GDM1 (cell line): ENCODE results near the gene SBF2.

Experiments used
- DNase-seq: peaks from one replicate; lab custom pipeline; 2025; lab: John Stamatoyannopoulos, UW

Gene SBF2

GRCh38 chr11:9851366-9851765, 442.7 kb downstream of the SBF2 start:
- DNase-seq, result no peak

DNA sequence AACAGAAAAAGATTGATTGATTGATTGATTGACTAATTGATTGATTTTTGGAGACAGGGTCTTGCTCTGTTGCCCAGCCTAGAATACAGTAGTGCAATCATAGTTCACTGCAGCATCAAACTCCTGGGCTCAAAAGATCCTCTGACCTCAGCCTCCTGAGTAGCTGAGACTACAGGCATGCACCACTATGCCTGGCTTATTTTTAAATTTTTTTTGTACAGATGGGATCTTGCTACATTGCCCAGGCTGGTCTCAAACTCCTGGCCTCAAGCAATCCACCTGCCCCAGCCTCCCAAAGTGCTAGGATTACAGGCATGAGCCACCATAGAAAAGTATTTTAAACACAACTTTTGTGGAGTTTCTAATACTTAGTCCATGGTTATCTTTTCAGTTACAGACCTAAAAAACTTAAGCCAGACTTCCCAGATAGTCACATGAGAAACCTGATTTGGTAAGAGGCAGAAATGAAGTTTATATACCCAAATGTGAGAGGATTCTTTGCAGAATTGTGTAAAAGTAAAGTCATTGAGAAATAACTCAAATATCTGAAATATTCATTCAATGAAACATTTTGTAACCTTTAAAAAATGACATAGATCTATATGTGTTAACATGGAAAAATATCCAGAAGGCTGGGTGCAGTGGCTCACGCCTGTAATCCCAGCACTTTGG, 443.7 kb downstream of the SBF2 start:
- no peak for DNase-seq

DNA sequence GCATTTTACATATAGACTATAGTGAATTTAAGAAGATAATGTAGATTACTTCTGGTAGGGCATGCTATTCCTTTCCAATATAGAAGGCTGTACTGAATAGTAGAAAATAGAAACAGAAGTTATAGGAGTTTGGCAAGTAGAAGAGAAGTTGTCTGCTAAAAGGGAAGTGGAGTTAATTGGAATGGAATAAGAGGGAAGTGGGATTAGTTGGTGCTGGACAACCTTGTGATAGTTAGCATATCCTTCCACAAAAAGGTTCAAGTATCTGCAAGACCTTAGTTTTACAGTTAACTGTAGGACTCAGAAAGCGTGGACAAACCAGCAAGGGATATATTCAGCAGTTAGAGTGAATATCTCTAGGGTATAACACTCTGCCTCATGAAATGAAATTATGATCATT, 444.6 kb downstream of the SBF2 start:
- no peak for DNase-seq

DNA sequence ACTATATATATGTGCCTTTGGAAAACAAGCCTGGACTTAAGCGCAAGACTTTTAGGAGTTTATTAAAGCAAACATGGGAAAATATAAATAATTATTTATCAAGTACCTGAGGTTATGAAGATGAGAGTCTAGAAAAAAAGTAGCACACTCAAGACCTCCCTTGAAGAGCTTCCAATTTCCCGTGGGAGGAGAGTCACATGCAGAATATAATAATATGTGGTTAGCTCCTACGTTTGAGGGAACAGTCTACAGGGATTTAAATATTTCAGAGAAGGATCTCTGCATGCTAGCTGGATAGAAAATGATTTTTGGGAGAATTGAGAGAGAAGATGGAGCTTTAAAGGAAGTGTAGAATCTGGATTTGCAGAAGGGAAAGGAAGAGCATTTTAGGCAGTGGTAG, 446.4 kb downstream of the SBF2 start:
- DNase-seq, result no peak

DNA sequence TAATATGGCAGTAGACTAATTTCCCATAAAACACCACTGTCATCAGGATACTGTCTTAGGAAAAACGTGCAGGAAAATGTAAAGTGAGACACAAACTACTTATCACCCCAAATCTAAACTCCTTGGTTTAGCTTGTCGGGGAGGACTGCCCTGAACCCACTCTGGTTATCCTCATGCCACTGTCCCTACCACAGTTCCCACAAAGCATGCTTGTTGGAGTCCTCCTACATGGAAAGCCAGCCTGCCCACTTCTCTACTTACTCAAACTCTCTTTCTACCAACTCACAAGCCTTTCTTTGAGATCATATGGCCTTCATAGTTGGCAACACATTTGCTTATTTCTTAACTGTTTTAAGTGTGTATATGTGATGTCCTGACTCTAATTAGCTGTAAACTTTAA, 451.1 kb downstream of the SBF2 start:
- no peak for DNase-seq

DNA sequence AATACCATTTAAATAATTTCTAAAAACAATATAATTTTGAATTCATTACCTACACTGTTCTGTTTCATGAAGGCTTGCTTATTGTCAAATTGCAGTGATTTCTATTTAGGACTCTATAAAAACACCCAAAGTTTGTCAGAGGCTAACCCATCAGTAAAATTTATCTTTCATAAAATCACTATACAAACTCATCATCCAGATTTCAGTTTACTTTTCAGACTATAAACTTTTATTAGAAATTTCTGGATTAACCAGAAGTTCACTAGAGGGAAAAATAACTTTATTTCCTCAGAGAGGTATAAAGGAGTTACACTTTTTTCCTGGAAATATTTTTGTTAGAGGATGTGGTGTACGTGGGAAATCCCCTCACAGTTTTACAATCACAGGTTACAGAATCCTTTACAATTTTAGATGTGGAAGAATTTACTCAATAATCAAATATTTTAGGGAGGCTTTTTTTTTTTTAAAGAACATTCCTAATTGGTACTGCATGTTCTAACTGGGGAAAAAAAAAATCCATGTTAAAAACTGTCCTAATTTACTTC, 453.5 kb downstream of the SBF2 start:
- DNase-seq, result no peak

- DNase-seq, result no peak
Measured at GRCh38 chr11:9839550-9839949, 454.5 kb downstream of the SBF2 start.

DNA sequence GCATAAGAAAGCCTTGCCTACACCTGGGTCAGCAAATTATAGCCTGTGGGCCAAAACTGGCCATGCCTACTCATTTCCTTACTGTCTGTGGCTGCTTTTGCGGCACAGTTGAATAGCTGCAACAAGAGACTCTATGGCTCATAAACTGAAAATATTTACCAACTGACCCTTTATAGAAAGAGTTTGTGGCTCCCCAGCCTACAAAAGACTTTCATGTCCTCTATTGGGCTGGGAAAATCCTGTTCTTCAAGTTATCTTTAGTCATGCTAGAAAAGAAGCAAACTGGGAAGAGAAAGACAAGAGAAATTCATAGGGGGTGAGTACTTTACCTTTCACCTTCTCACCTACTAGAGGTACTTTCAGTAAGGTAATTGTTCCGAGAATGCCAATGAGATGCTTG, 455.1 kb downstream of the SBF2 start:
- no peak for DNase-seq

- DNase-seq, result no peak
Measured at GRCh38 chr11:9838229-9838628, 455.8 kb downstream of the SBF2 start.

GRCh38 chr11:9834291-9834690, 459.7 kb downstream of the SBF2 start:
- DNase-seq, result no peak

DNA sequence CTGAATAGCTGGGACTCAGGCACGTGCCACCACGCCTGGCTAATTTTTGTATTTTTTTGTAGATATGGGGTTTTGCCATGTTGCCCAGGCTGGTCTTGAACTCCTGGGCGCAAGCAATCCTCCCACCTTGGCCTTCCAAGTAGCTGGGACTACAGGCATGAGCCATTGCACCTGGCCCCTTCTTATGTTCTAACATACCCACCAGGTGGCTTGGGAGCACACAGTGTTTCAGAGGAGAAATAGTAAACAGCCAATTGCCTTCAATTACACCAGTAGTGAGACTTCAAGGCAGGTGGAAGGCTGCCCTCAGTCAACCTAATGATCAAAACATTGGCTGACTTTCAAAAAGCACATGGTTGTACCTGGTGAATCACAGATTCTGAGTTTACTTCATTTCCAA, 462.9 kb downstream of the SBF2 start:
- no peak for DNase-seq

GRCh38 chr11:9827708-9828107, 466.3 kb downstream of the SBF2 start:
- DNase-seq, result no peak

DNA sequence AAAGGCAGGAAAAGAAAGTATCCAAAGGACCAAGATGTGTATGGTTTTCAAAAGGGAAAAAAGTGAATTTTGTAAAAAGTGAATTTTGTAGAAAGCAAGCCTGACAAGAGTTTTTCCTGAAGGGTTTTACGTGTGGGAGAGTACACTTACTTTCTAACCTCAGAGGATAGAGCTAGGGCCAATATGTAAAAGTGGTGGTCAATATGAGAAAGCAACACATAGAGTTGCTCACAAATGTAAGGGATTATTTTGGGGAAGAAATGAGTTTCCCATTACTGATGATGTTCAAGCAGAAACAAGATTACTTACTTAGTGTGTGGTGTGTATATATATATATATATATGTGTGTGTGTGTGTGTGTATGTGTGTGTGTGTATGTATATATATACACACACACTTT, 467.6 kb downstream of the SBF2 start:
- DNase-seq, result no peak

DNA sequence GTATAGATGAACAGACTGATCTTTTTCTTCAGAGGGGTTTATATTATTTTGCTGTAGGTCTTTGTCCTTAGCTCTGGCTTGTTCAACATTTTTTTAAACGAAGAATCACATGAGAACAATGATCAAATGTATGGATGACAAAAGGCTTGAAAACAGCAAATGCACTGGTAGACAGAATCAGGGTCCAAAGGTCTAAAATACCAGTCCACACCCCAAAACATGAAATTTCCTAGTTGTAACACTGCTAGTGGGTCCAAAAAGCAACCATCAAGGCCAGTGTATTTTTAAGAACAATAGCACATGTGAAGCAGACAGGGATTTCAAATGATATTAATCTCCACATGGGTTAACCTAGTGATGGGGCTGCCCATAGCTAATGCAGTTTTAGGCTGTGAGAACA, 468.1 kb downstream of the SBF2 start:
- DNase-seq, result no peak

- no peak for DNase-seq
Measured at GRCh38 chr11:9825315-9825714, 468.7 kb downstream of the SBF2 start.

- DNase-seq, result no peak
Measured at GRCh38 chr11:9823887-9824385, 470.1 kb downstream of the SBF2 start.

DNA sequence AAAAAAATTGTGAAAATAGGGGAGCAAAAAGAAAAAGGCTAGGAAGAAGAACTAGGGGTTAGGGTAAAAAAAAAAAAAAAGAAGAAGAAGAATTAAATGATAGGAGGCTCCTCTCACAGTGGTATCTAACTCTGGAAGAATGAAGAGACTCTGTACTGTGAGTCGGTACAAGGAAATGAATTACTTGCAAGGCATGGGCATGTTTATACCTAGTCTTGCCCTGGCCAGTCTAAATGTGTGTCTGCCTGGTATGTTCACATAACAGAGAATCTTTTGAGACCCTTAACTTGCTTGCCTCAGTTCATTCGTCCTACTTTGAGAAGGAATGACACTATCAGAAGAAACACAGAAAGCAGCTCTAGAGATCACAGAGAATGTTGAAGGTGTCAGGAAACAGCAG, 470.6 kb downstream of the SBF2 start:
- DNase-seq, result no peak

DNA sequence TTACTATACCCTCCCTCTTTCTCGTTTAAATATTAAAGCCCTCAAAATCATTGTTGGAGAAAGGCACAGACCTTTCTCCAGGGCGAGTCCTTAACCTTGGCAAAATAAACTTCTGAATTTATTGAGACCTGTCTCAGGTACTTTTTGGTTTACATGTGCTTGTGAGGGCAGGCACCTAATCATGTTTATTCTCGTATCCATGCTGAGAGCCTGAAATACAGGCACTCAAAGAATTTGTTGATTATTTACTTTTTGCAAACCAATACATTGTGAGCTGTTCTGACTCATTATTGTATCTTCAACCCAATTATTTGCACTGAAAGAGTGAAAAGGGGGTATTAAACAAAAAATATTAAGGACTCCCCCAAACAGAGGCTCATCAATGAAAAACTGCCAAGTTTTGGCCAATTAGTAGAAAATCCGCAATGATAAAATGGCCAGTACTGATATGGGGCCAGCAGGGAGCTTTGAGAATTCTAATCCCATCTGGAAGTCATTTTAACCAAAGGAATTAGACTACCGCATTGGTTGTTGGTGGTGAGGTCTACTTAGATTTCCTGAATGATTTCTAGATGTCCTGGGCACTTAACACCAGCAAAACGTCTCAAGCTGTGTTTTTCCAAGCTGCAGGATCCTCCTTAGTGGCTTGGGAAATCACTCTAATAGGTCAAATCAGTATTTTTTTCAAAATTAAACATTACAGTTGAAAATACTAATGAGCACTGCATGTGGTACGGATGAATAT, 472.8 kb downstream of the SBF2 start:
- no peak for DNase-seq

DNA sequence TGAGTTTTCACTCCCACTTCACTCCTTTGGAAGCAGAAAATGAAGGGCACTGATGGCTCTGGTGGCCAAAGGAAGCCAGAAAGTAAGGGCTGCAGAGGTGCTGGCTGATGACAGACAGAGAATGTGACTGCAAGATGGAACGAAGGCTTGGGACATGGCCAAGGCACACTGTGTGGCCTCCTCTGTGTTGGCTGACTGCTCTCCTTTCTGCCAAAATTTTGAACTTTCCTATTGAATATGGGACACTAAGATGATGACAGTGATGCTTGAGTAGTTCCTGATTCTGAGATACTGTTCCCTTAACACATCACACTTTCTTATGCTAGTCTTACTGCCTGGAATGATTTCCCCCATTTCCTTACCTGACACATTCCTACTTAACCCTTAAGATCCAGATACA, 473.8 kb downstream of the SBF2 start:
- DNase-seq, result no peak

- no peak for DNase-seq
Measured at GRCh38 chr11:9817191-9817590, 476.8 kb downstream of the SBF2 start.

DNA sequence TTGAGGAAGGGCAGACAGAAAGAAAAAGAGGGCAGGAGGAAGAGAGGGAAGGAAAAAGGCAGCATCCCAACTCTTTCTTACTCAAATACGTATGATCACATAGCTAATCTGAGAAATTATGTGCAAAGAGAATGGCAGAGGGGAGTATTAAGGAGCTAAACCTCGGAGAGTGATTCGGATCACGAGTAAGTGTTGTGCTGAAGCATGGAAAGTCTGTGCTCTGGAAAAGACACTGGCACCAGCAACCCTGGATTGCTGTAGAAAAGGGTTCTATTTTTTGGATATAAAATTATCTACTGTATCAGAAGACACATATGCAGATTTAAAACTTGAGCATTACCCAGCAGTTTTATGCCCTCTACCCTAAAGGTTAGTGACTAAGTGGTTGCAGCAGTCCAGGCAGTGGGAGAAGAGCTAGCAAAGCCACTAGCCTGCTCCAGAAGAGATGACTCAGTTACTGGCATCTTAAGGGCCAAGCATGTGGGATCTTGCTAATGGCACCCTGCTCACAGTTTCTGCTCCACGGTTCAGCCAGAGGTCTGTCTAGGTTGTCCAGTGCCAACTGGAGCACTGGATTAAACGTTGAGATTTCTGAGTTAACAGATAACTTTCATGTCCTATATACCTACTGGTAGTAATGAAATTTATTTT, 478.4 kb downstream of the SBF2 start:
- no peak for DNase-seq

DNA sequence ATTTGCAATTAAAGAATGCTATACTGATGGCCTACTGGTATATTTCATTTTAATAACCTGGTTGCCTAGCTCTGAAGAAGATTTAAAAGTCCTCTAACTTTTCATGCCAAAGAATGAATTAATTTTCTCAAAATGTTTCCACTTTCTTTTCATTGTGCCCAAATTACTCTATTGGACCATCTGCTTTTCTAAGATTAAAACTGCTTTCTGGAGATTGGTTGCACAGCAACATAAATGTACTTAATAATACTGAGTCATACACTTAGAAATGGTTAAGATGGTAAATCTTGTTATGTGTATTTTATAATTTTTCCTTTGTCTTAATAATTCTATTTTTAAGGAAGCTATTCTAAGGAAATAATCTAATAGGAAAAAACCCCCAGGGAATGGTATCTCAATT, 479.9 kb downstream of the SBF2 start:
- DNase-seq, result no peak

DNA sequence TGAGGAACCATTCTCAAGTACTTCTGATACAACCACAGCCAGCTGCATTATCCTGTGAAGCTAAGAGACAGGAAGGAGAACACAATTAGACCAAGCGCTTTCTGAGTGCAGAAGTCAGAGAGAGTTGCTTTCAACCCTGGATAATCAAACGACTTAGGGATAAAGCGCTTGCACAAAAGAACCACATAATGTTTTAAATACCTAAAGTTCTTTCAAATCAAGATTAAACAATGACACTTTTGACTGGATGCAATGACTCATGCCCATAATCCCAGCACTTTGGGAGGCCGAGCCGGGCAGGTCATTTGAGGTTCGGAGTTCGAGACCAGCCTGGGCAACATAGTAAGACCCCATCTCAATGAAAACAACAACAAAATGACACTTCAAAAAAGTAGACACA, 485.1 kb downstream of the SBF2 start:
- no peak for DNase-seq
